ENCODE results near the gene OR52N1.

- TF ChIP-seq REST (IDR thresholded peaks at IDR 0.05; ENCODE audit: unreplicated experiment) (no peak), ZNF331 (CRISPR knock-in tag; IDR thresholded peaks at IDR 0.05; ENCODE audit: low read depth) (no peak), CTCF (conservative IDR thresholded peaks at IDR 0.05; ENCODE audit: low read depth in 2 of 2) (no peak), POLR2AphosphoS5 (IDR thresholded peaks at IDR 0.05; ENCODE audit: low read depth) (no peak)
Observed at GRCh38 chr11:5815534-5815933, 24.5 kb upstream of the OR52N1 start.

All from GM23338 (cell line).